Stomach (tissue), 4 donors: ENCODE data around the gene IGFBP4.

Experiments used
- EP300 ChIP-seq: sonication (generic); formaldehyde crosslinking; IDR thresholded peaks from one replicate; pipeline ENCODE4 v1.6.1; 2017; ENCODE audit warnings: antibody characterized with exemption
- POLR2AphosphoS5 ChIP-seq, 3 donors: sonication (generic); formaldehyde crosslinking; IDR thresholded peaks; one replicate each; pipeline ENCODE4 v1.6.1; 2016; ENCODE audit warnings: antibody characterized with exemption in 3 of 3
- TF ChIP-seq, protein P1 (sequence below), 7 experiments: fragments of 450-650 bp in 4 of 7; fragments of 200-600 bp in 3 of 7; sonication (generic) in 3 of 7; IDR thresholded peaks; one replicate each; pipeline ENCODE4 v1.5.1; 2016 to 2019; ENCODE audit warnings: antibody characterized with exemption in 7 of 7, control low read depth in 2 of 7, mild to moderate bottlenecking in 1 of 7

DNA sequence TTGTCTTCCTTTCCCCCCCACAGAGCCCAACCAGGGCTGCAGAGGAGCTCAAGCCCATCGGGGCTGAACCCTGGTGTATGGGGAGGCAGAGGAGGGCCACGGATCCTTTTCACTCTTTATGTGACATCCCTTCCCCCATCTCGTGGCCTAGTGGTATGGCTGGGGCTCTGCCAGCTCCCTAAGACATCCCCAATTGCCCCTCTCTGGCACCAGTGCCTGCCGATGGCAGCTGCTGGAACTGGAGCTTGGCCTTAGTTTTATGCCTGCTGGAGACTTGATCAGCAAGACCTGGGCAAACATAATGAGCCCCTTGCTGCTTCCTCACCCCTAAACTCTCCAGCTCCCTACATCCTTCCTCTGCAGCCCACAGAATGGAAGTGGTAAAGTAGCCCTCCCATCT, 17.5 kb upstream of the IGFBP4 start:
- no peak for TF ChIP-seq POLR2AphosphoS5 (IDR thresholded peaks at IDR 0.05)
- TF ChIP-seq, protein P1, sequence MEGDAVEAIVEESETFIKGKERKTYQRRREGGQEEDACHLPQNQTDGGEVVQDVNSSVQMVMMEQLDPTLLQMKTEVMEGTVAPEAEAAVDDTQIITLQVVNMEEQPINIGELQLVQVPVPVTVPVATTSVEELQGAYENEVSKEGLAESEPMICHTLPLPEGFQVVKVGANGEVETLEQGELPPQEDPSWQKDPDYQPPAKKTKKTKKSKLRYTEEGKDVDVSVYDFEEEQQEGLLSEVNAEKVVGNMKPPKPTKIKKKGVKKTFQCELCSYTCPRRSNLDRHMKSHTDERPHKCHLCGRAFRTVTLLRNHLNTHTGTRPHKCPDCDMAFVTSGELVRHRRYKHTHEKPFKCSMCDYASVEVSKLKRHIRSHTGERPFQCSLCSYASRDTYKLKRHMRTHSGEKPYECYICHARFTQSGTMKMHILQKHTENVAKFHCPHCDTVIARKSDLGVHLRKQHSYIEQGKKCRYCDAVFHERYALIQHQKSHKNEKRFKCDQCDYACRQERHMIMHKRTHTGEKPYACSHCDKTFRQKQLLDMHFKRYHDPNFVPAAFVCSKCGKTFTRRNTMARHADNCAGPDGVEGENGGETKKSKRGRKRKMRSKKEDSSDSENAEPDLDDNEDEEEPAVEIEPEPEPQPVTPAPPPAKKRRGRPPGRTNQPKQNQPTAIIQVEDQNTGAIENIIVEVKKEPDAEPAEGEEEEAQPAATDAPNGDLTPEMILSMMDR (IDR thresholded peaks at IDR 0.05), result no peak
- no peak for TF ChIP-seq EP300
